HepG2 (cell line): Measurements from ENCODE around the gene ANK3.

Source experiments
- CEBPB ChIP-seq: IDR thresholded peaks from 2 replicates; pipeline ENCODE4 v1.6.1; 2011; ENCODE audit warnings: low read depth, low read length, improper control_type of control experiment, borderline replicate concordance
- EP300 ChIP-seq, 3 experiments: sonication (generic) in 1 of 3; formaldehyde crosslinking in 1 of 3; IDR thresholded peaks; 2 replicates each; pipeline versions ENCODE4 v1.5.1 to v1.6.1; 2011 to 2020; ENCODE audit warnings: low read depth in 2 of 3, low read length in 2 of 3, borderline replicate concordance in 1 of 3, improper control_type of control experiment in 1 of 3, mild to moderate bottlenecking in 1 of 3, missing genetic modification reagents in 1 of 3, moderate library complexity in 1 of 3
- ESRRA ChIP-seq: sonication (generic); formaldehyde crosslinking; IDR thresholded peaks from 2 replicates; pipeline ENCODE4 v1.5.1; 2020; ENCODE audit warnings: mild to moderate bottlenecking, low read depth, missing genetic modification reagents
- JUN ChIP-seq: sonication (generic); formaldehyde crosslinking; IDR thresholded peaks from 2 replicates; pipeline ENCODE4 v1.4.0; 2020; ENCODE audit warnings: mild to moderate bottlenecking, missing genetic modification reagents
- MEIS1 ChIP-seq: sonication (generic); formaldehyde crosslinking; IDR thresholded peaks from 2 replicates; pipeline ENCODE4 v1.9.0; 2021; ENCODE audit warnings: mild to moderate bottlenecking, missing genetic modification reagents, moderate library complexity, borderline replicate concordance
- MIXL1 ChIP-seq: IDR thresholded peaks from 2 replicates; pipeline ENCODE4 v1.6.1; 2016
- PAX8 ChIP-seq: sonication (generic); formaldehyde crosslinking; IDR thresholded peaks from 2 replicates; pipeline ENCODE4 v1.8.0; 2022; ENCODE audit warnings: mild to moderate bottlenecking, missing genetic modification reagents, borderline replicate concordance
- PLRG1 ChIP-seq: fragments of 450-650 bp; conservative IDR thresholded peaks from 2 replicates; pipeline ENCODE4 v1.6.1; 2016
- TGIF2 ChIP-seq: IDR thresholded peaks from 2 replicates; pipeline ENCODE4 v1.6.1; 2016; ENCODE audit warnings: control low read depth, missing compliant biosample characterization
- ZNF501 ChIP-seq: sonication (generic); formaldehyde crosslinking; IDR thresholded peaks from 2 replicates; pipeline ENCODE4 v1.5.1; 2020; ENCODE audit warnings: mild to moderate bottlenecking, moderate library complexity, missing genetic modification reagents
- TF ChIP-seq, protein P1 (sequence below): sonication (generic); formaldehyde crosslinking; IDR thresholded peaks from 2 replicates; pipeline ENCODE4 v1.5.0; 2020; ENCODE audit warnings: mild to moderate bottlenecking, missing genetic modification reagents, moderate library complexity
- TF ChIP-seq, protein P2 (sequence below): sonication (generic); formaldehyde crosslinking; IDR thresholded peaks from 2 replicates; pipeline ENCODE4 v1.4.0; 2020; ENCODE audit warnings: missing genetic modification reagents, borderline replicate concordance
- TF ChIP-seq, protein P3 (sequence below): sonication (generic); formaldehyde crosslinking; IDR thresholded peaks from 2 replicates; pipeline ENCODE4 v1.8.1; 2022; ENCODE audit warnings: low read depth, mild to moderate bottlenecking, missing genetic modification reagents

DNA sequence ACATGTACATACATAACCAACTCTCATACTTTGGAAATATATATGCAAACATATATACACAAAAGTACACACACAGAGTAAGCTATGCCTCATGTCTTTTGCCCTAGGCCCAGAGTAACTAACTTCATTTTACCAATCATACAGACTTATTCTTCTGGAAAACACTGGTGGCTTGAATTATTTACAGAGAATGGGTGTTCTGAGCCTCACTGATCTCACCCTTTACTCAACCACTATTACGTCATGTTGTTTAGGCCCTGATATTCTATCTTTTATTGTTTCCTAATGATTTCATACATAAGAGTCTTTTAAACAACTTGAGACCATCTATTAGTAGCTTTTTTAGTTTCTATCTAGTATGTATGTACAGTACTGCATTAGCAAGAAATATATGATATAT lies 43.0 kb downstream of the ANK3 start:
- TF ChIP-seq, protein P1, sequence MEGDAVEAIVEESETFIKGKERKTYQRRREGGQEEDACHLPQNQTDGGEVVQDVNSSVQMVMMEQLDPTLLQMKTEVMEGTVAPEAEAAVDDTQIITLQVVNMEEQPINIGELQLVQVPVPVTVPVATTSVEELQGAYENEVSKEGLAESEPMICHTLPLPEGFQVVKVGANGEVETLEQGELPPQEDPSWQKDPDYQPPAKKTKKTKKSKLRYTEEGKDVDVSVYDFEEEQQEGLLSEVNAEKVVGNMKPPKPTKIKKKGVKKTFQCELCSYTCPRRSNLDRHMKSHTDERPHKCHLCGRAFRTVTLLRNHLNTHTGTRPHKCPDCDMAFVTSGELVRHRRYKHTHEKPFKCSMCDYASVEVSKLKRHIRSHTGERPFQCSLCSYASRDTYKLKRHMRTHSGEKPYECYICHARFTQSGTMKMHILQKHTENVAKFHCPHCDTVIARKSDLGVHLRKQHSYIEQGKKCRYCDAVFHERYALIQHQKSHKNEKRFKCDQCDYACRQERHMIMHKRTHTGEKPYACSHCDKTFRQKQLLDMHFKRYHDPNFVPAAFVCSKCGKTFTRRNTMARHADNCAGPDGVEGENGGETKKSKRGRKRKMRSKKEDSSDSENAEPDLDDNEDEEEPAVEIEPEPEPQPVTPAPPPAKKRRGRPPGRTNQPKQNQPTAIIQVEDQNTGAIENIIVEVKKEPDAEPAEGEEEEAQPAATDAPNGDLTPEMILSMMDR (CRISPR knock-in tag) = no peak
- TF ChIP-seq CEBPB (no peak), JUN (CRISPR knock-in tag) (no peak), PAX8 (no peak), PLRG1 (no peak), MEIS1 (CRISPR knock-in tag) (no peak), EP300 (IDR thresholded peaks at IDR 0.05; ENCODE audit: low read depth in 2 of 2, low read length in 2 of 2) (no peak), EP300 (CRISPR knock-in tag; IDR thresholded peaks at IDR 0.05; ENCODE audit: borderline replicate concordance) (no peak), ZNF501 (CRISPR knock-in tag) (no peak), MIXL1 (CRISPR knock-in tag) (no peak), ESRRA (CRISPR knock-in tag) (no peak), TGIF2 (no peak)
- TF ChIP-seq, protein P2, sequence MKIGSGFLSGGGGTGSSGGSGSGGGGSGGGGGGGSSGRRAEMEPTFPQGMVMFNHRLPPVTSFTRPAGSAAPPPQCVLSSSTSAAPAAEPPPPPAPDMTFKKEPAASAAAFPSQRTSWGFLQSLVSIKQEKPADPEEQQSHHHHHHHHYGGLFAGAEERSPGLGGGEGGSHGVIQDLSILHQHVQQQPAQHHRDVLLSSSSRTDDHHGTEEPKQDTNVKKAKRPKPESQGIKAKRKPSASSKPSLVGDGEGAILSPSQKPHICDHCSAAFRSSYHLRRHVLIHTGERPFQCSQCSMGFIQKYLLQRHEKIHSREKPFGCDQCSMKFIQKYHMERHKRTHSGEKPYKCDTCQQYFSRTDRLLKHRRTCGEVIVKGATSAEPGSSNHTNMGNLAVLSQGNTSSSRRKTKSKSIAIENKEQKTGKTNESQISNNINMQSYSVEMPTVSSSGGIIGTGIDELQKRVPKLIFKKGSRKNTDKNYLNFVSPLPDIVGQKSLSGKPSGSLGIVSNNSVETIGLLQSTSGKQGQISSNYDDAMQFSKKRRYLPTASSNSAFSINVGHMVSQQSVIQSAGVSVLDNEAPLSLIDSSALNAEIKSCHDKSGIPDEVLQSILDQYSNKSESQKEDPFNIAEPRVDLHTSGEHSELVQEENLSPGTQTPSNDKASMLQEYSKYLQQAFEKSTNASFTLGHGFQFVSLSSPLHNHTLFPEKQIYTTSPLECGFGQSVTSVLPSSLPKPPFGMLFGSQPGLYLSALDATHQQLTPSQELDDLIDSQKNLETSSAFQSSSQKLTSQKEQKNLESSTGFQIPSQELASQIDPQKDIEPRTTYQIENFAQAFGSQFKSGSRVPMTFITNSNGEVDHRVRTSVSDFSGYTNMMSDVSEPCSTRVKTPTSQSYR (CRISPR knock-in tag) = no peak
- TF ChIP-seq, protein P3, sequence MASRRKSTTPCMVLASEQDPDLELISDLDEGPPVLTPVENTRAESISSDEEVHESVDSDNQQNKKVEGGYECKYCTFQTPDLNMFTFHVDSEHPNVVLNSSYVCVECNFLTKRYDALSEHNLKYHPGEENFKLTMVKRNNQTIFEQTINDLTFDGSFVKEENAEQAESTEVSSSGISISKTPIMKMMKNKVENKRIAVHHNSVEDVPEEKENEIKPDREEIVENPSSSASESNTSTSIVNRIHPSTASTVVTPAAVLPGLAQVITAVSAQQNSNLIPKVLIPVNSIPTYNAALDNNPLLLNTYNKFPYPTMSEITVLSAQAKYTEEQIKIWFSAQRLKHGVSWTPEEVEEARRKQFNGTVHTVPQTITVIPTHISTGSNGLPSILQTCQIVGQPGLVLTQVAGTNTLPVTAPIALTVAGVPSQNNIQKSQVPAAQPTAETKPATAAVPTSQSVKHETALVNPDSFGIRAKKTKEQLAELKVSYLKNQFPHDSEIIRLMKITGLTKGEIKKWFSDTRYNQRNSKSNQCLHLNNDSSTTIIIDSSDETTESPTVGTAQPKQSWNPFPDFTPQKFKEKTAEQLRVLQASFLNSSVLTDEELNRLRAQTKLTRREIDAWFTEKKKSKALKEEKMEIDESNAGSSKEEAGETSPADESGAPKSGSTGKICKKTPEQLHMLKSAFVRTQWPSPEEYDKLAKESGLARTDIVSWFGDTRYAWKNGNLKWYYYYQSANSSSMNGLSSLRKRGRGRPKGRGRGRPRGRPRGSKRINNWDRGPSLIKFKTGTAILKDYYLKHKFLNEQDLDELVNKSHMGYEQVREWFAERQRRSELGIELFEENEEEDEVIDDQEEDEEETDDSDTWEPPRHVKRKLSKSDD (CRISPR knock-in tag) = no peak
